ENCODE data around the gene SEC31A.

The SEC31A gene

GRCh38 chr4:82797405-82798111 lies 93.4 kb downstream of the SEC31A start:
- no peak for DNase-seq (ENCODE audit: low spot score)

- no peak for DNase-seq (ENCODE audit: low spot score)
These were observed 93.9 kb downstream of the SEC31A start for GRCh38 chr4:82797040-82797404.

GRCh38 chr4:82792912-82793649 lies 97.9 kb downstream of the SEC31A start:
- DNase-seq (ENCODE audit: low spot score) = no peak

- DNase-seq (ENCODE audit: low spot score) = no peak
These were observed 99.8 kb downstream of the SEC31A start for GRCh38 chr4:82791179-82791578.

GRCh38 chr4:82790060-82790660 lies 100.8 kb downstream of the SEC31A start:
- no peak for DNase-seq (ENCODE audit: low spot score)

- no peak for DNase-seq (ENCODE audit: low spot score)
These were observed 101.8 kb downstream of the SEC31A start for GRCh38 chr4:82789025-82789776.

- no peak for DNase-seq (ENCODE audit: low spot score)
These were observed 103.6 kb downstream of the SEC31A start for GRCh38 chr4:82787342-82787741.

GRCh38 chr4:82786828-82787227 lies 104.1 kb downstream of the SEC31A start:
- no peak for DNase-seq (ENCODE audit: low spot score)

- DNase-seq (ENCODE audit: low spot score) = no peak
These were observed 105.1 kb downstream of the SEC31A start for GRCh38 chr4:82785611-82786400.

GRCh38 chr4:82784681-82785610 lies 106.0 kb downstream of the SEC31A start:
- DNase-seq (ENCODE audit: low spot score) = no peak

GRCh38 chr4:82782626-82783345 lies 108.2 kb downstream of the SEC31A start:
- DNase-seq (ENCODE audit: low spot score) = no peak

GRCh38 chr4:82780752-82781231 lies 110.2 kb downstream of the SEC31A start:
- DNase-seq (ENCODE audit: low spot score) = no peak

- DNase-seq (ENCODE audit: low spot score) = no peak
These were observed 110.7 kb downstream of the SEC31A start for GRCh38 chr4:82780170-82780751.

- no peak for DNase-seq (ENCODE audit: low spot score)
These were observed 111.9 kb downstream of the SEC31A start for GRCh38 chr4:82779032-82779431.

- no peak for DNase-seq (ENCODE audit: low spot score)
These were observed 113.0 kb downstream of the SEC31A start for GRCh38 chr4:82777857-82778525.

- DNase-seq (ENCODE audit: low spot score) = no peak
These were observed 113.9 kb downstream of the SEC31A start for GRCh38 chr4:82776925-82777542.

- no peak for DNase-seq (ENCODE audit: low spot score)
These were observed 115.7 kb downstream of the SEC31A start for GRCh38 chr4:82775243-82775642.

- DNase-seq (ENCODE audit: low spot score) = no peak
These were observed 116.2 kb downstream of the SEC31A start for GRCh38 chr4:82774711-82775171.
